Measurements from ENCODE around the gene USP30. TPM values are rescaled to one million over a fixed set of nuclear protein-coding genes. Genes with fewer than 3 reads are reported as not detected.

Gene USP30, protein sequence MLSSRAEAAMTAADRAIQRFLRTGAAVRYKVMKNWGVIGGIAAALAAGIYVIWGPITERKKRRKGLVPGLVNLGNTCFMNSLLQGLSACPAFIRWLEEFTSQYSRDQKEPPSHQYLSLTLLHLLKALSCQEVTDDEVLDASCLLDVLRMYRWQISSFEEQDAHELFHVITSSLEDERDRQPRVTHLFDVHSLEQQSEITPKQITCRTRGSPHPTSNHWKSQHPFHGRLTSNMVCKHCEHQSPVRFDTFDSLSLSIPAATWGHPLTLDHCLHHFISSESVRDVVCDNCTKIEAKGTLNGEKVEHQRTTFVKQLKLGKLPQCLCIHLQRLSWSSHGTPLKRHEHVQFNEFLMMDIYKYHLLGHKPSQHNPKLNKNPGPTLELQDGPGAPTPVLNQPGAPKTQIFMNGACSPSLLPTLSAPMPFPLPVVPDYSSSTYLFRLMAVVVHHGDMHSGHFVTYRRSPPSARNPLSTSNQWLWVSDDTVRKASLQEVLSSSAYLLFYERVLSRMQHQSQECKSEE
- total RNA-seq (2022) (4.0 and 7.0 TPM in 2 replicates), Bru-seq, nascent RNA (percentile 52 among the genes with signal in this experiment), BruChase-seq, experiment 1, labeled RNA remaining after a 6-hour chase (percentile 49 among the genes with signal in this experiment), BruChase-seq, experiment 2, labeled RNA remaining after a 2-hour chase (percentile 55 among the genes with signal in this experiment)
- long read RNA-seq, transcript USP30-201 (13 exons, 3,742 nt): major isoform, 11 of 14 reads
- long read RNA-seq, partial matches to known transcripts: 0 of 14 reads
- long read RNA-seq, other reads (novel, unspliced or antisense): 3 of 14 reads

DNA sequence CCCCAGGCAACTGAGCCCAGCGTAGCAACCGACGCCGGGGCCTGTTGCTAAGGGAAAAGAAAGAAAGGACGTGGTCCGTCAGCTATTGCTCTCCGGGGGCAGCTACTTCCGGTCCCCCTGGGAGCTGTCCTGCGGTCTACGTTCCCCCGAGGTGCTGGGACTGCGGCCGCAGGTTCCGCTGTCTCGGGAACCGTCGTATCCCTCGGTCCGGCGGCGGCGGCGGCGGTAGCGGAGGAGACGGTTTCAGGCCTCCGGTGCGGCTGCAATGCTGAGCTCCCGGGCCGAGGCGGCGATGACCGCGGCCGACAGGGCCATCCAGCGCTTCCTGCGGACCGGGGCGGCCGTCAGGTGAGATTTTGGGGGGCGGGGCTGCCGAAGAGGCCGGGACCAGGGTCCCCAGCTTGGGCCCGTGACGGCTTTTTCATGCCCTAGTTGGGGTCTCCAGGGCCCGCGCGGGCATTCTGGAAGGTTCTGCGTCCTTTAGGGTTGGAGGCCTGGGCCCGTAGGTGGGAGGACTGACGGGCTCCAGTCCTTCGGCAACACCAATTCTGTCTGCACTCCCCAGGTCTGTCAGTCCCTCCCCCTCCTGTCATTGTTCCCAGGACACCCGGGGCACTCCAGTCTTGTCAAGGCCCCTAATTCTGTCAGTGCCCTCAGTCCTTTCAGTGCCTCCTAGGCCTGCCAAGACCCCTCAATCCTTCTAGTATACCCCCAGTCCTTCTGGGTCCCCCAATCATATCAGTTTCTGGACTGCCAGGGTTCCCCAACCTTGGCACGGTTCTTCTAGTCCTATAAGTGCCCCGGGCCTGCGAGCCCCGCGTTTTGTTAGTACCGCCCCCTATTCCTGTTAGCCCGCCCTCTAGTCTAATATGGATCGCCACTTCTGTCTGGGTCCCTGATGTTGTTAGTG lies at the start of gene USP30:
TSS of gene USP30 (plus strand) at position 163 of the 910 bp plus-strand sequence. CDS start at position 266, 103 bp downstream.
- POLR2A ChIA-PET: interaction anchor here (0.5 to 1.7 kb wide), 8 partner anchors 9 to 492 kb away, joined by 3 to 9 read pairs (median 6); partner anchors contain the start of genes SART3, SSH1 and UNG
- BruUV-seq (replicated peaks): no TSS peak
- DNase-seq (ENCODE audit: unreplicated experiment): peak; percentile 76
- TF ChIP-seq, protein P1, sequence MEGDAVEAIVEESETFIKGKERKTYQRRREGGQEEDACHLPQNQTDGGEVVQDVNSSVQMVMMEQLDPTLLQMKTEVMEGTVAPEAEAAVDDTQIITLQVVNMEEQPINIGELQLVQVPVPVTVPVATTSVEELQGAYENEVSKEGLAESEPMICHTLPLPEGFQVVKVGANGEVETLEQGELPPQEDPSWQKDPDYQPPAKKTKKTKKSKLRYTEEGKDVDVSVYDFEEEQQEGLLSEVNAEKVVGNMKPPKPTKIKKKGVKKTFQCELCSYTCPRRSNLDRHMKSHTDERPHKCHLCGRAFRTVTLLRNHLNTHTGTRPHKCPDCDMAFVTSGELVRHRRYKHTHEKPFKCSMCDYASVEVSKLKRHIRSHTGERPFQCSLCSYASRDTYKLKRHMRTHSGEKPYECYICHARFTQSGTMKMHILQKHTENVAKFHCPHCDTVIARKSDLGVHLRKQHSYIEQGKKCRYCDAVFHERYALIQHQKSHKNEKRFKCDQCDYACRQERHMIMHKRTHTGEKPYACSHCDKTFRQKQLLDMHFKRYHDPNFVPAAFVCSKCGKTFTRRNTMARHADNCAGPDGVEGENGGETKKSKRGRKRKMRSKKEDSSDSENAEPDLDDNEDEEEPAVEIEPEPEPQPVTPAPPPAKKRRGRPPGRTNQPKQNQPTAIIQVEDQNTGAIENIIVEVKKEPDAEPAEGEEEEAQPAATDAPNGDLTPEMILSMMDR (IDR thresholded peaks at IDR 0.05; ENCODE audit: unreplicated experiment): no peak
- Mint-ChIP-seq H3K27me3 (ENCODE audit: insufficient read depth, unreplicated experiment) (no peaks in the 10 kb centered on the region), H3K9me3 (ENCODE audit: unreplicated experiment) (no peaks in the 10 kb centered on the region), H3K27ac (ENCODE audit: low read depth, unreplicated experiment) (peak within 1 kb of the TSS; percentile 90), H3K4me1 (ENCODE audit: insufficient read depth, unreplicated experiment) (peaks cover 6% of the 10 kb centered on the region), H3K36me3 (ENCODE audit: insufficient read depth, unreplicated experiment) (peaks cover 14% of the 10 kb centered on the region), H3K4me3 (ENCODE audit: unreplicated experiment) (peak within 1 kb of the TSS; percentile 86)
- intact Hi-C loops (cut with micrococcal nuclease): no loop called here
- CTCF ChIA-PET: no interaction called here

DNA sequence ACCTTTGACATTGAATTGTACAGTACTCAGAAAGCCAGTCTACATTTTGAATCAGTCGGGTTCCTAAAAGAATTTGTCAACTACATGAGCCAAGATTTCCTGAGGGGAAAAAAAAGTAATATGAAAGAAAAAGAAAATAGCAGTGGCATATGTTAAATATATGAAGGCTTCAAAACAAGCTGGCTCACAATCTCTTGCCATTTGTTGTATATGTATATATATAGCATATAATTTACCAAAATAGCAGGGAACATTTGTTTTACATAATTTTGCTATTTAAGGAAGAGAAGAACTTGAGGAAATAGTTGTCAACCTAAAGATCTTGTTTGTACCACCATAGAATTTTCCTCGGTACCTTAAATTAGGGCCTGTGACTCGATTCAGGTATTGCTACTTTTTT lies 48.4 kb upstream of the USP30 start:
- no peaks in the 10 kb centered on the region for H3K4me1 Mint-ChIP-seq (ENCODE audit: insufficient read depth, unreplicated experiment)
- H3K36me3 Mint-ChIP-seq (ENCODE audit: insufficient read depth, unreplicated experiment): no peaks in the 10 kb centered on the region
- H3K9me3 Mint-ChIP-seq (ENCODE audit: unreplicated experiment): no peaks in the 10 kb centered on the region
- H3K27ac Mint-ChIP-seq (ENCODE audit: low read depth, unreplicated experiment): no peak overlapping the region
- intact Hi-C loops (cut with micrococcal nuclease): no loop called here
- H3K4me3 Mint-ChIP-seq (ENCODE audit: unreplicated experiment): no peak overlapping the region
- TF ChIP-seq, protein P1 (IDR thresholded peaks at IDR 0.05; ENCODE audit: unreplicated experiment): no peak
- DNase-seq (ENCODE audit: unreplicated experiment): no peak
- ChIA-PET POLR2A (no interaction called here), CTCF (no interaction called here)
- no peaks in the 10 kb centered on the region for H3K27me3 Mint-ChIP-seq (ENCODE audit: insufficient read depth, unreplicated experiment)
- no TSS peak for BruUV-seq (replicated peaks)

DNA sequence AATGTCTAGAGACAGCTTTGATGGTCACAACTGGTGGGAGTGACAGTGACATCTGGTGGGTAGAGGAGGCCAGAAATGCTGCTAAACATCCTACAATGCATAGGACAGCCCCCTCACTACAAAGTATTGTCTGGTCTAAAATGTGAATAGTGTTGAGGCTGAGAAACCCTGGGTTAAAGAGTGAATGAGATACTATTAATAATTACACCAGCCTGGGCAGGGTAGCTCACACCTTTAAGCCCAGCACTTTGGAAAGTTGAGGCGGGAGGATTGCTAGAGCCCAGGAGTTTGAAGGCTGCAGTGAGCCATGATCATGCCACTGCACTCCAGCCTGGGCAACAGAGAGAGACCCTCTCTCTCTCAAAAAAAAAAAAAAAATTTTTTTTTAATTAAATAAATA lies 42.6 kb upstream of the USP30 start:
- Mint-ChIP-seq H3K9me3 (ENCODE audit: unreplicated experiment) (no peaks in the 10 kb centered on the region), H3K27me3 (ENCODE audit: insufficient read depth, unreplicated experiment) (peaks cover 40% of the 10 kb centered on the region), H3K4me1 (ENCODE audit: insufficient read depth, unreplicated experiment) (no peaks in the 10 kb centered on the region), H3K4me3 (ENCODE audit: unreplicated experiment) (no peak overlapping the region), H3K36me3 (ENCODE audit: insufficient read depth, unreplicated experiment) (no peaks in the 10 kb centered on the region), H3K27ac (ENCODE audit: low read depth, unreplicated experiment) (no peak overlapping the region)
- POLR2A ChIA-PET: no interaction called here
- intact Hi-C loops (cut with micrococcal nuclease): no loop called here
- CTCF ChIA-PET: no interaction called here
- no TSS peak for BruUV-seq (replicated peaks)
- TF ChIP-seq, protein P1 (IDR thresholded peaks at IDR 0.05; ENCODE audit: unreplicated experiment): no peak
- DNase-seq (ENCODE audit: unreplicated experiment): no peak
